Osteocyte (in vitro differentiated cells): ENCODE data around the gene PRODH2. TPM values are rescaled to one million over a fixed set of nuclear protein-coding genes. Genes with fewer than 3 reads are reported as not detected.
A peak's percentile ranks its signal among the peaks of the same experiment; 100 is the strongest.

ENCODE experiments used
- DNase-seq: peaks from one replicate; pipeline ENCODE4 v3.0.0; 2021; ENCODE audit warnings: mixed read lengths; ENCODE audit not compliant: unreplicated experiment; ENCODE audit errors: extremely low spot score
- H3K27ac Mint-ChIP-seq: one replicate; pipeline ENCODE4 v1.8.0; 2021; ENCODE audit warnings: mild to moderate bottlenecking, mixed read lengths; ENCODE audit not compliant: unreplicated experiment
- H3K27me3 Mint-ChIP-seq: one replicate; pipeline ENCODE4 v1.8.0; 2021; ENCODE audit warnings: mixed read lengths; ENCODE audit not compliant: unreplicated experiment
- H3K36me3 Mint-ChIP-seq: one replicate; pipeline ENCODE4 v1.8.0; 2021; ENCODE audit warnings: mixed read lengths; ENCODE audit not compliant: unreplicated experiment
- H3K4me1 Mint-ChIP-seq: one replicate; pipeline ENCODE4 v1.8.0; 2021; ENCODE audit warnings: mixed read lengths; ENCODE audit not compliant: unreplicated experiment
- H3K4me3 Mint-ChIP-seq: one replicate; pipeline ENCODE4 v1.8.0; 2021; ENCODE audit warnings: mild to moderate bottlenecking, moderate library complexity, mixed read lengths; ENCODE audit not compliant: unreplicated experiment
- H3K9me3 Mint-ChIP-seq: one replicate; pipeline ENCODE4 v1.8.0; 2021; ENCODE audit warnings: mixed read lengths; ENCODE audit not compliant: unreplicated experiment
- CTCF ChIP-seq: fragments of 200-600 bp; sonication (generic); IDR thresholded peaks from 2 replicates; pipeline ENCODE4 v1.5.0; 2021; ENCODE audit warnings: antibody characterized with exemption, mild to moderate bottlenecking, moderate library complexity
- total RNA-seq: library from RNA; stranded (reverse); gene quantifications from 2 replicates; pipeline ENCODE4 v1.2.1, GENCODE V29; 2021

Gene PRODH2
- total RNA-seq, 1 donor from 2014 or later: not detected

- no peak overlapping the region for H3K4me3 Mint-ChIP-seq
- H3K4me1 Mint-ChIP-seq: peaks cover 10% of the 10 kb centered on the region
- H3K36me3 Mint-ChIP-seq: no peaks in the 10 kb centered on the region
Measured at GRCh38 chr19:35859414-35859813, 46.8 kb upstream of the PRODH2 start.

GRCh38 chr19:35858311-35858710, 45.7 kb upstream of the PRODH2 start:
- Mint-ChIP-seq H3K4me3 (no peak overlapping the region), H3K9me3 (no peaks in the 10 kb centered on the region), H3K27ac (no peak overlapping the region), H3K27me3 (peaks cover 79% of the 10 kb centered on the region), H3K36me3 (no peaks in the 10 kb centered on the region), H3K4me1 (peaks cover 10% of the 10 kb centered on the region)
- no peak for DNase-seq
- TF ChIP-seq CTCF: no peak

More at GRCh38 chr19:35859414-35859813, 46.8 kb upstream of the PRODH2 start:
- Mint-ChIP-seq H3K27ac (no peak overlapping the region), H3K9me3 (no peaks in the 10 kb centered on the region), H3K27me3 (peaks cover 76% of the 10 kb centered on the region)
- no peak for TF ChIP-seq CTCF
- no peak for DNase-seq

GRCh38 chr19:35856546-35857149, 44.0 kb upstream of the PRODH2 start, which contains the start of gene KIRREL2:
TSS of gene KIRREL2 (plus strand) at chr19:35856911. CDS start at chr19:35857120, 209 bp downstream.
- Mint-ChIP-seq H3K4me3 (peak within 1 kb of the TSS; percentile 68), H3K27ac (no peak within 1 kb of the TSS), H3K36me3 (no peaks in the 10 kb centered on the region), H3K27me3 (peaks cover 77% of the 10 kb centered on the region), H3K9me3 (no peaks in the 10 kb centered on the region), H3K4me1 (peaks cover 10% of the 10 kb centered on the region)
- DNase-seq: no peak
- no peak for TF ChIP-seq CTCF

- no peaks in the 10 kb centered on the region for H3K36me3 Mint-ChIP-seq
- no peak overlapping the region for H3K4me3 Mint-ChIP-seq
- TF ChIP-seq CTCF: no peak
- peaks cover 60% of the 10 kb centered on the region for H3K27me3 Mint-ChIP-seq
- DNase-seq: no peak
- no peak overlapping the region for H3K27ac Mint-ChIP-seq
- no peaks in the 10 kb centered on the region for H3K9me3 Mint-ChIP-seq
- peaks cover 3% of the 10 kb centered on the region for H3K4me1 Mint-ChIP-seq
Measured at GRCh38 chr19:35853038-35853756, 40.6 kb upstream of the PRODH2 start.

GRCh38 chr19:35852029-35852780, 39.6 kb upstream of the PRODH2 start, which contains the start of gene NPHS1:
TSS of gene NPHS1 (minus strand) at chr19:35852504. CDS start at chr19:35851837, 667 bp downstream.
- Mint-ChIP-seq H3K27me3 (peaks cover 53% of the 10 kb centered on the region), H3K9me3 (no peaks in the 10 kb centered on the region), H3K4me3 (no peak within 1 kb of the TSS), H3K36me3 (no peaks in the 10 kb centered on the region), H3K27ac (no peak within 1 kb of the TSS), H3K4me1 (peaks cover 3% of the 10 kb centered on the region)
- TF ChIP-seq CTCF: no peak
- no peak for DNase-seq
